IPS-NIHi11 (cell line): Measurements from ENCODE around the gene ATP11A.

Source experiments
- DNase-seq: peaks from one replicate; pipeline ENCODE4 v3.0.0; 2012; ENCODE audit warnings: mixed read lengths, low spot score

Gene ATP11A

GRCh38 chr13:112907871-112908331 lies 218.1 kb downstream of the ATP11A start:
- no peak for DNase-seq

- no peak for DNase-seq
Observed at GRCh38 chr13:112908342-112908741, 218.5 kb downstream of the ATP11A start.

- no peak for DNase-seq
Observed at GRCh38 chr13:112910016-112910415, 220.2 kb downstream of the ATP11A start.

- DNase-seq, result no peak
Observed at GRCh38 chr13:112910616-112911280, 220.9 kb downstream of the ATP11A start.

GRCh38 chr13:112911285-112911701 lies 221.5 kb downstream of the ATP11A start:
- DNase-seq, result no peak

GRCh38 chr13:112911883-112912282 lies 222.0 kb downstream of the ATP11A start:
- no peak for DNase-seq

- DNase-seq, result no peak
Observed at GRCh38 chr13:112912726-112913440, 223.0 kb downstream of the ATP11A start.

GRCh38 chr13:112916296-112916695 lies 226.5 kb downstream of the ATP11A start:
- no peak for DNase-seq

- no peak for DNase-seq
Observed at GRCh38 chr13:112917056-112917664, 227.3 kb downstream of the ATP11A start.

GRCh38 chr13:112917737-112918136 lies 227.9 kb downstream of the ATP11A start:
- no peak for DNase-seq

GRCh38 chr13:112918266-112918665 lies 228.4 kb downstream of the ATP11A start:
- DNase-seq, result no peak

- DNase-seq, result no peak
Observed at GRCh38 chr13:112918746-112919145, 228.9 kb downstream of the ATP11A start.

GRCh38 chr13:112923962-112924361 lies 234.1 kb downstream of the ATP11A start:
- no peak for DNase-seq

GRCh38 chr13:112924365-112924764 lies 234.5 kb downstream of the ATP11A start:
- DNase-seq, result no peak

- no peak for DNase-seq
Observed at GRCh38 chr13:112926003-112926402, 236.2 kb downstream of the ATP11A start.

- no peak for DNase-seq
Observed at GRCh38 chr13:112926993-112927392, 237.2 kb downstream of the ATP11A start.

GRCh38 chr13:112928020-112928971 lies 238.5 kb downstream of the ATP11A start:
- DNase-seq, result no peak

- DNase-seq, result no peak
Observed at GRCh38 chr13:112928972-112929782, 239.3 kb downstream of the ATP11A start.

- DNase-seq, result no peak
Observed at GRCh38 chr13:112929783-112930055, 239.9 kb downstream of the ATP11A start.

- no peak for DNase-seq
Observed at GRCh38 chr13:112930192-112930591, 240.4 kb downstream of the ATP11A start.
